HG02610 (cell line): Measurements from ENCODE around the gene PNRC1.
A peak's percentile ranks its signal among the peaks of the same experiment; 100 is the strongest.
"Not testable (repeated sequence)": the region's sequence is repeated elsewhere in the genome, so short reads cannot be mapped to it uniquely, and the experiment has no call there.

Experiments
- ATAC-seq: cut with Tn5 transposase; IDR thresholded peaks from one replicate; pipeline ENCODE4 v1.9.1; 2021; ENCODE audit warnings: mild to moderate bottlenecking, moderate library complexity; ENCODE audit not compliant: unreplicated experiment

PNRC1 gene

GRCh38 chr6:89058627-89059026 lies 21.9 kb upstream of the PNRC1 start:
- no peak for ATAC-seq

- ATAC-seq = no peak
These were observed 21.3 kb upstream of the PNRC1 start for GRCh38 chr6:89059227-89059626.

- ATAC-seq = no peak
These were observed 16.7 kb upstream of the PNRC1 start for GRCh38 chr6:89063881-89064280.

- ATAC-seq = not testable (repeated sequence)
These were observed 15.6 kb upstream of the PNRC1 start for GRCh38 chr6:89064931-89065330.

- ATAC-seq = not testable (repeated sequence)
These were observed 14.4 kb upstream of the PNRC1 start for GRCh38 chr6:89066121-89066520.

- no peak for ATAC-seq
These were observed 13.5 kb upstream of the PNRC1 start for GRCh38 chr6:89066940-89067646.

- ATAC-seq = no peak
These were observed 12.8 kb upstream of the PNRC1 start for GRCh38 chr6:89067796-89068195.

- ATAC-seq = no peak
These were observed 11.9 kb upstream of the PNRC1 start for GRCh38 chr6:89068695-89069094.

GRCh38 chr6:89069536-89070163 lies 10.9 kb upstream of the PNRC1 start:
- no peak for ATAC-seq

- ATAC-seq = no peak
These were observed 9.5 kb upstream of the PNRC1 start for GRCh38 chr6:89071036-89071435.

GRCh38 chr6:89073014-89073620 lies 7.4 kb upstream of the PNRC1 start:
- ATAC-seq = no peak

- no peak for ATAC-seq
These were observed 6.7 kb upstream of the PNRC1 start for GRCh38 chr6:89073840-89074239.

- ATAC-seq = no peak
These were observed 878 bp upstream of the PNRC1 start for GRCh38 chr6:89079511-89080234.

- ATAC-seq = peak; percentile 5
These were observed 525 bp downstream of the PNRC1 start for GRCh38 chr6:89081129-89081422.

GRCh38 chr6:89081423-89082322 lies 1.1 kb downstream of the PNRC1 start:
- ATAC-seq = peak; percentile 62

- no peak for ATAC-seq
These were observed 1.9 kb downstream of the PNRC1 start for GRCh38 chr6:89082486-89082891.

GRCh38 chr6:89084542-89084941 lies 4.0 kb downstream of the PNRC1 start:
- ATAC-seq = no peak

- ATAC-seq = no peak
These were observed 4.4 kb downstream of the PNRC1 start for GRCh38 chr6:89084954-89085353.

- ATAC-seq = no peak
These were observed 5.1 kb downstream of the PNRC1 start for GRCh38 chr6:89085409-89086205.

- no peak for ATAC-seq
These were observed 7.3 kb downstream of the PNRC1 start for GRCh38 chr6:89087881-89088280.
